A549 (cell line): ENCODE measurements around the gene IPO13. TPM values are rescaled to one million over a fixed set of nuclear protein-coding genes. Genes with fewer than 3 reads are reported as not detected.
A peak's percentile ranks its signal among the peaks of the same experiment; 100 is the strongest.

ENCODE experiments used
- ATAC-seq, 2 experiments: fragments of 200-7000 bp in 1 of 2; fragments of >200 bp in 1 of 2; cut with Nextera tagmentation in 1 of 2; cut with Tn5 transposase in 1 of 2; 3 replicates each; pipeline versions ENCODE4 v1.8.0 to v1.9.1; 2018 to 2020; ENCODE audit warnings: mild to moderate bottlenecking in 1 of 2, moderate library complexity in 1 of 2
- CTCF ChIA-PET: fragments of 300-600 bp; sonication (Branson Sonifier 250); formaldehyde crosslinking; extraction: SDS; loops from one replicate; lab custom pipeline; 2021; ENCODE audit warnings: antibody characterized with exemption, inconsistent platforms; lab: Yijun Ruan, JAX
- POLR2A ChIA-PET: fragments of 350-600 bp; formaldehyde crosslinking; extraction: SDS; loops from one replicate; lab custom pipeline; 2021; ENCODE audit warnings: antibody characterized with exemption, inconsistent platforms; lab: Yijun Ruan, JAX
- DNase-seq, 2 experiments: peaks; one replicate each; pipeline versions ENCODE4 v3.0.0 to v3.0.0-alpha.2; 2011 to 2016; ENCODE audit warnings: low read depth in 1 of 2, low spot score in 1 of 2
- FAIRE-seq: peaks from 2 replicates; lab custom pipeline; 2011; peaks lifted over from hg19 to GRCh38; lab: Jason Lieb, UNC
- H3K27ac ChIP-seq, 2 experiments: fragments of >200 bp; sonication (Bioruptor Twin); formaldehyde crosslinking; 3 replicates each; pipeline ENCODE4 v1.5.1; 2016 to 2017
- H3K4me1 ChIP-seq: fragments of >200 bp; sonication (Bioruptor Twin); formaldehyde crosslinking; 3 replicates; pipeline ENCODE4 v1.6.1; 2016
- H3K4me2 ChIP-seq: fragments of >200 bp; sonication (Bioruptor Twin); formaldehyde crosslinking; 3 replicates; pipeline ENCODE4 v1.6.1; 2016
- H3K4me3 ChIP-seq: fragments of >200 bp; sonication (Bioruptor Twin); formaldehyde crosslinking; 3 replicates; pipeline ENCODE4 v1.5.1; 2016
- H3K9me3 ChIP-seq: fragments of >200 bp; sonication (Bioruptor Twin); formaldehyde crosslinking; 3 replicates; pipeline ENCODE4 v1.6.1; 2016
- CBX2 ChIP-seq: fragments of 200-600 bp; sonication (generic); IDR thresholded peaks from 2 replicates; pipeline ENCODE4 v1.6.1; 2016; ENCODE audit warnings: low read depth, mild to moderate bottlenecking, borderline replicate concordance
- CBX8 ChIP-seq: fragments of 200-600 bp; sonication (generic); IDR thresholded peaks from 2 replicates; pipeline ENCODE4 v1.6.1; 2016
- CEBPB ChIP-seq, 2 experiments: fragments of >200 bp in 1 of 2; sonication (Bioruptor Twin) in 1 of 2; formaldehyde crosslinking in 1 of 2; IDR thresholded peaks; 2 replicates each; pipeline ENCODE4 v1.6.1; 2012 to 2016
- EHMT2 ChIP-seq: fragments of 200-600 bp; sonication (generic); IDR thresholded peaks from 2 replicates; pipeline ENCODE4 v1.6.1; 2016; ENCODE audit warnings: antibody characterized with exemption, low read depth, mild to moderate bottlenecking, moderate library complexity
- HDAC2 ChIP-seq: fragments of 200-600 bp; sonication (generic); IDR thresholded peaks from 2 replicates; pipeline ENCODE4 v1.6.1; 2016
- HOXB5 ChIP-seq: fragments of 250-450 bp; sonication (Bioruptor Pico); IDR thresholded peaks from 2 replicates; pipeline ENCODE4 v1.5.0; 2020; ENCODE audit warnings: mild to moderate bottlenecking, moderate library complexity
- JUN ChIP-seq, 2 experiments: fragments of >200 bp; sonication (Bioruptor Twin); formaldehyde crosslinking; IDR thresholded peaks; 2 replicates in 1 of 2; 3 replicates in 1 of 2; pipeline ENCODE4 v1.6.1; 2016 to 2017
- JUNB ChIP-seq: fragments of >200 bp; sonication (Bioruptor Twin); formaldehyde crosslinking; IDR thresholded peaks from 2 replicates; pipeline ENCODE4 v1.6.1; 2016
- KDM1A ChIP-seq: fragments of 200-600 bp; sonication (generic); IDR thresholded peaks from 2 replicates; pipeline ENCODE4 v1.6.1; 2016; ENCODE audit warnings: low read depth, mild to moderate bottlenecking
- MAFK ChIP-seq: fragments of 450-650 bp; IDR thresholded peaks from 2 replicates; pipeline ENCODE4 v1.6.1; 2014; ENCODE audit not compliant: partially characterized antibody
- NR3C1 ChIP-seq: fragments of >200 bp; sonication (Bioruptor Twin); formaldehyde crosslinking; IDR thresholded peaks from 3 replicates; pipeline ENCODE4 v1.6.1; 2017
- RAD21 ChIP-seq, 2 experiments: fragments of >200 bp in 1 of 2; sonication (Bioruptor Twin) in 1 of 2; formaldehyde crosslinking in 1 of 2; IDR thresholded peaks in 1 of 2; conservative IDR thresholded peaks in 1 of 2; 2 replicates in 1 of 2; 3 replicates in 1 of 2; pipeline ENCODE4 v1.6.1; 2012 to 2018; ENCODE audit warnings: inconsistent platforms in 1 of 2
- RARB ChIP-seq: fragments of 250-450 bp; sonication (Bioruptor Pico); IDR thresholded peaks from 2 replicates; pipeline ENCODE4 v1.8.0; 2021; ENCODE audit warnings: mild to moderate bottlenecking, moderate library complexity
- SMC3 ChIP-seq: fragments of >200 bp; sonication (Bioruptor Twin); formaldehyde crosslinking; IDR thresholded peaks from 3 replicates; pipeline ENCODE4 v1.6.1; 2018; ENCODE audit warnings: inconsistent platforms
- TP53 ChIP-seq: fragments of 250-450 bp; sonication (Bioruptor Pico); IDR thresholded peaks from 2 replicates; pipeline ENCODE4 v1.5.0; 2021; ENCODE audit warnings: mild to moderate bottlenecking, moderate library complexity
- ZNF302 ChIP-seq: fragments of 250-450 bp; sonication (Bioruptor Pico); IDR thresholded peaks from 2 replicates; pipeline ENCODE4 v1.9.0; 2021; ENCODE audit warnings: inconsistent platforms, mild to moderate bottlenecking, moderate library complexity
- WGBS: methylation state at CpG from one replicate; pipeline ENCODE4 v1.1.6; 2017; ENCODE audit errors: missing lambda C conversion rate; 5-methylcytosine and 5-hydroxymethylcytosine counted together
- polyA plus RNA-seq, 4 experiments: library from polyadenylated mRNA; depleted of rRNA in 3 of 4; stranded (reverse); fragments of >200 nt; fragmentation: RNase III in 1 of 4; extraction: RNeasy Plus Mini Kit Qiagen cat#74134 plus additional on column Dnase treatment in 1 of 4; gene quantifications; 2 replicates in 3 of 4; 3 replicates in 1 of 4; pipeline ENCODE4 v1.2.3, GENCODE V29; 2011 to 2017
- TF ChIP-seq, protein P1 (sequence below): fragments of >200 bp; sonication (Bioruptor Twin); formaldehyde crosslinking; IDR thresholded peaks from 3 replicates; pipeline ENCODE4 v1.6.1; 2016
- TF ChIP-seq, protein P2 (sequence below): fragments of 200-600 bp; sonication (generic); IDR thresholded peaks from 2 replicates; pipeline ENCODE4 v1.6.1; 2016; ENCODE audit warnings: antibody characterized with exemption, mild to moderate bottlenecking, moderate library complexity
- TF ChIP-seq, protein P3 (sequence below): IDR thresholded peaks from 2 replicates; pipeline ENCODE4 v1.6.1; 2012; ENCODE audit warnings: low read depth, borderline replicate concordance

IPO13 gene
- polyA plus RNA-seq, 2 of the 4 experiments (the other 2 are of a cell fraction): 8.1 to 15.8 TPM

DNA sequence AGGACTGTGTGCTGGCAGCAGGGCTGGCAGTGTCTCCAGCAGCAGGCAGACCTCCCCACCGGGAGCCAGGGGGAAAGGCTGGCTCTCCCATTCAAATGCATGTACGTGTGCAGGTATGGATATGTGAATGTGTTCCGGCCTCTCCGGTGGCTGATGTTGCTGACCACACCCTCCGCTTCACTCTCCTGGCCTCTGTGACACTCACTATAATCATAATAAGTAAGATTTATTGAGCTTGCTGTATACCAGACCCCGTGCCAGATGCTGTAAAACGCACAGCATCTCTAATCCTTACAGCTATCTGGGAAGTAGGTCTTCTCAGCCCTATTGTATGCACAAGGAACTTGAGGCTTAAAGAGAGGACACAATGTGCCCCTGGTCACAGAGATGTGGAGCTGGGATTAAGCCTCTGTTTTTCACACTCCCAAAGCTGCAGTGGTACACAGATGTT, 33.7 kb upstream of the IPO13 start:
- DNase-seq: no peak
- Histone ChIP-seq H3K4me1 (peaks cover 6% of the 10 kb centered on the region; the same call in 1 of the 3 replicates), H3K27ac (peak overlapping the region in 1 of 2 experiments; percentile 46; a peak in 3 of 6 replicates), H3K4me2 (no peak overlapping the region), H3K9me3 (no peaks in the 10 kb centered on the region), H3K4me3 (no peak overlapping the region)
- POLR2A ChIA-PET: no interaction called here
- CTCF ChIA-PET: interaction anchor here (0.9 to 4.5 kb wide), 4 partner anchors 13 to 150 kb away, joined by 4 to 27 read pairs (median 6); partner anchors contain the start of gene ARTN
- no peak for ATAC-seq
- 86% methylated on average over 7 of the region's 7 CpGs for WGBS
- FAIRE-seq: no peak
- TF ChIP-seq HDAC2: no peak
- TF ChIP-seq ZNF302: no peak
- TF ChIP-seq CEBPB (IDR thresholded peaks at IDR 0.05): no peak

DNA sequence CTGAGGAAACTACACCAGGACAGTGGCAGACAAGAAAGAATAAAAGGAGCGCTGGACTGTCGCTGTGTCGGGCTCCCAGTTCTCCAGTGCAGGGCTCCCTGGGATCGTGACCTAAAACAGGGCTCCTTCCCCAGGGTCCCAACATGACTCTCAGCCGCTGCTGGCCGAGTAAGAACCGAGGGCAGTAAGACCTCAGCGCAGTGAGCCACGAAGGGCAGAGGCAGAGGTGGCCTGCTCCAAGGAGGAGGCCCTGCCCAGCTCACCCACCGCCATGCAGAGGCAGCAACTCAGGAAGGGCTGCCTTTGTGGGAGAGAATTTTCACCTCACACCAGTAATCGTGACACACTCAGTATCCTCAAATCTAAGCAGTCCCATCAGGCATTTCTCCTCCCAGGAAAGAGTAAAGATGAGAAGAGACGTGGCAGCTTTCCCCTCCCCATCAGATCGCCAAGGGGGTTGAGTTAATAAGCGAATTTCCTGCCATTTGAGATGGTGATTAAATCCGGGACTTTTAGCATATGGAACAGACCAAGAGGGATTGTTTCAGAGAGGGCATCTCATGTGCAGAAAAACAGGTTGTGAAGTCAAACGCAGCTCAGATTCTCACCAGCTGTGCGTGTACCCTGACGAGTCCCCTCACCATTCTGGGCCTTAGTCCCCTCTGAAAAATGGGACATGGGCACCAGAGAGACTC, 32.9 kb upstream of the IPO13 start:
- no peak for TF ChIP-seq EHMT2
- TF ChIP-seq JUNB: no peak
- TF ChIP-seq TP53: no peak
- no peak for TF ChIP-seq CBX8
- TF ChIP-seq, protein P1, sequence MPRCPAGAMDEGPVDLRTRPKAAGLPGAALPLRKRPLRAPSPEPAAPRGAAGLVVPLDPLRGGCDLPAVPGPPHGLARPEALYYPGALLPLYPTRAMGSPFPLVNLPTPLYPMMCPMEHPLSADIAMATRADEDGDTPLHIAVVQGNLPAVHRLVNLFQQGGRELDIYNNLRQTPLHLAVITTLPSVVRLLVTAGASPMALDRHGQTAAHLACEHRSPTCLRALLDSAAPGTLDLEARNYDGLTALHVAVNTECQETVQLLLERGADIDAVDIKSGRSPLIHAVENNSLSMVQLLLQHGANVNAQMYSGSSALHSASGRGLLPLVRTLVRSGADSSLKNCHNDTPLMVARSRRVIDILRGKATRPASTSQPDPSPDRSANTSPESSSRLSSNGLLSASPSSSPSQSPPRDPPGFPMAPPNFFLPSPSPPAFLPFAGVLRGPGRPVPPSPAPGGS: no peak
- TF ChIP-seq RARB: no peak
- TF ChIP-seq, protein P2, sequence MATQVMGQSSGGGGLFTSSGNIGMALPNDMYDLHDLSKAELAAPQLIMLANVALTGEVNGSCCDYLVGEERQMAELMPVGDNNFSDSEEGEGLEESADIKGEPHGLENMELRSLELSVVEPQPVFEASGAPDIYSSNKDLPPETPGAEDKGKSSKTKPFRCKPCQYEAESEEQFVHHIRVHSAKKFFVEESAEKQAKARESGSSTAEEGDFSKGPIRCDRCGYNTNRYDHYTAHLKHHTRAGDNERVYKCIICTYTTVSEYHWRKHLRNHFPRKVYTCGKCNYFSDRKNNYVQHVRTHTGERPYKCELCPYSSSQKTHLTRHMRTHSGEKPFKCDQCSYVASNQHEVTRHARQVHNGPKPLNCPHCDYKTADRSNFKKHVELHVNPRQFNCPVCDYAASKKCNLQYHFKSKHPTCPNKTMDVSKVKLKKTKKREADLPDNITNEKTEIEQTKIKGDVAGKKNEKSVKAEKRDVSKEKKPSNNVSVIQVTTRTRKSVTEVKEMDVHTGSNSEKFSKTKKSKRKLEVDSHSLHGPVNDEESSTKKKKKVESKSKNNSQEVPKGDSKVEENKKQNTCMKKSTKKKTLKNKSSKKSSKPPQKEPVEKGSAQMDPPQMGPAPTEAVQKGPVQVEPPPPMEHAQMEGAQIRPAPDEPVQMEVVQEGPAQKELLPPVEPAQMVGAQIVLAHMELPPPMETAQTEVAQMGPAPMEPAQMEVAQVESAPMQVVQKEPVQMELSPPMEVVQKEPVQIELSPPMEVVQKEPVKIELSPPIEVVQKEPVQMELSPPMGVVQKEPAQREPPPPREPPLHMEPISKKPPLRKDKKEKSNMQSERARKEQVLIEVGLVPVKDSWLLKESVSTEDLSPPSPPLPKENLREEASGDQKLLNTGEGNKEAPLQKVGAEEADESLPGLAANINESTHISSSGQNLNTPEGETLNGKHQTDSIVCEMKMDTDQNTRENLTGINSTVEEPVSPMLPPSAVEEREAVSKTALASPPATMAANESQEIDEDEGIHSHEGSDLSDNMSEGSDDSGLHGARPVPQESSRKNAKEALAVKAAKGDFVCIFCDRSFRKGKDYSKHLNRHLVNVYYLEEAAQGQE: no peak
- TF ChIP-seq NR3C1: no peak
- ChIA-PET CTCF (interaction anchor here (0.9 to 4.5 kb wide), 3 partner anchors 14 to 24 kb away, joined by 4 to 27 read pairs (median 5); partner anchors contain the start of gene ARTN), POLR2A (no interaction called here)
- Histone ChIP-seq H3K4me1 (peaks cover 6% of the 10 kb centered on the region; the same call in 1 of the 3 replicates), H3K4me3 (no peak overlapping the region), H3K27ac (no peak overlapping the region), H3K9me3 (no peaks in the 10 kb centered on the region), H3K4me2 (no peak overlapping the region)
- WGBS: 83% methylated on average over 17 of the region's 18 CpGs
- FAIRE-seq (no peak), ATAC-seq (no peak), DNase-seq (no peak)

DNA sequence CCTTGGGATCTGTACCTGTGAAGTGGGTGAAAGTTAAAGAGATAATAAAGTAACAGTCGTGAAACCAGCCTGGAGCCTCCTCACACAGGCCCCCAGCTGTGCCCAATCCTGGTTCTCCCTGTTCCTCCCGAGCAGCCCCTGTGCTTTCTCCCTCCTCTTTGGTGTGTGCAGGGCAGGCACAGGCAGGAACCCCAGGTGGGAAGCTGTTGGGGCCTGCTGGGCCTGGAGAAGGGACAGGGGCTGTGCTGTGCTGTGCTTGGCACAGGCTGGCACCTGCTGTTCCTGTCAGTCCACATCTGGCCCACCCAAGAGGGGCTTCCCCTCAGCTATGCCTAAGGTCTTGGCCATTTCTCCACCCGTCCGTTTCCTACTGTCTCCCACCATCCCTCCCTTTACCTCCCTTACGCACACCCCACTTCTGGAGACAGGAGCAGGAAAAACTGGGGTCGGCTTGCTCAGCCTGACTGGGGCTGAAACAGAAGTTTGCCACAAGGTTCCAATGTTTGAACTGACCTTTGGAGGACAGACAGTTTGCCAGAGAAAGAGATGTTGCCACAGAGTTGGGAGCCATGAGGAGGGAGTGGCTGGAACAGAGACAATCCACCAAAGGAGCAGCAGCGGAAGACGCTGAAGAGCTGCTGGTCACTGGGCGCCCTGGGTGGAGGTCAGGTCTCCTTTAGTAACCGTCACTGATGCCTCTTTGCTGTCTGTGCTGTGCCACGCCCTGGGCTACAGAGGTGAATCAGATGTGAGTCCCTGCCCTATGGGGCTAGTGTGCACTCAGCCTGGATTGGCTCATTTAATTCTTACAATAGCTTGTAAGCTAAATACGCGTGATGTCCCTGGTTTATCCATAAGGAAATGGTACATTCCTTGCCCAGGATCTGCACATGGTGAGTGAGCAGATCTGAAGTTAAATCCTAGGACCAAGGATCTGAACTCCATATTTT, 31.9 kb upstream of the IPO13 start:
- DNase-seq (no peak), FAIRE-seq (no peak), ATAC-seq (no peak; a peak in 1 of 6 replicates)
- Histone ChIP-seq H3K4me3 (no peak overlapping the region), H3K27ac (peak overlapping the region in 1 of 2 experiments; percentile 50; a peak in 2 of 6 replicates), H3K9me3 (no peaks in the 10 kb centered on the region), H3K4me2 (no peak overlapping the region), H3K4me1 (peaks cover 6% of the 10 kb centered on the region; the same call in 1 of the 3 replicates)
- 84% methylated on average over 13 of the region's 13 CpGs for WGBS
- CTCF ChIA-PET: interaction anchor here (1.2 to 4.5 kb wide), 3 partner anchors 20 to 151 kb away, joined by 5 to 27 read pairs (median 6); partner anchors contain the start of gene ARTN
- TF ChIP-seq, protein P2: no peak
- TF ChIP-seq SMC3: no peak
- TF ChIP-seq, protein P3, sequence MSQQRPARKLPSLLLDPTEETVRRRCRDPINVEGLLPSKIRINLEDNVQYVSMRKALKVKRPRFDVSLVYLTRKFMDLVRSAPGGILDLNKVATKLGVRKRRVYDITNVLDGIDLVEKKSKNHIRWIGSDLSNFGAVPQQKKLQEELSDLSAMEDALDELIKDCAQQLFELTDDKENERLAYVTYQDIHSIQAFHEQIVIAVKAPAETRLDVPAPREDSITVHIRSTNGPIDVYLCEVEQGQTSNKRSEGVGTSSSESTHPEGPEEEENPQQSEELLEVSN: no peak
- TF ChIP-seq ZNF302: no peak
- TF ChIP-seq MAFK: no peak
- TF ChIP-seq RAD21 (conservative IDR thresholded peaks at IDR 0.05 in 1 of 2, IDR thresholded peaks at IDR 0.05 in 1 of 2): no peak
- no peak for TF ChIP-seq JUN (IDR thresholded peaks at IDR 0.05)
- no peak for TF ChIP-seq CBX2
- TF ChIP-seq KDM1A: no peak
- TF ChIP-seq HOXB5 (CRISPR knock-in tag): no peak
- POLR2A ChIA-PET: no interaction called here
